Measurements from ENCODE around the gene HRK.

Gene HRK

DNA sequence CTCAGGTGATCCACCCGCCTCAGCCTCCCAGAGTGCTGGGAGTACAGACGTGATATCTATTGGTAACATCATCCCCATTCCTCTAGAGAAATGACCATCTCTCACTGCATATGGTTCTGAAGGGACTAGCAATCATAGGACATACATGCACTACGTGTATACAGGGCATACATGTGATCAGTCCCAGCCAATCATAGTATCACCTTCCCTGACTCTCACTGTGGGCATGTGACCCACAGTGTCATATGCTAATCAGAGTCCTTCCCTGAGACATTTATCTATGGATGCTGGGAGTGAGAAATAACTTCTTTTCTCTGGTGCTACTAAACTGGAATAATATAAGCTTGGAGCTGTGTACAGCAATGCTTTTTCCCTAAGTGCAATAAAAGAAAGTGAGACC lies 17.4 kb upstream of the HRK start:
- DNase-seq (ENCODE audit: low spot score) = no peak

DNA sequence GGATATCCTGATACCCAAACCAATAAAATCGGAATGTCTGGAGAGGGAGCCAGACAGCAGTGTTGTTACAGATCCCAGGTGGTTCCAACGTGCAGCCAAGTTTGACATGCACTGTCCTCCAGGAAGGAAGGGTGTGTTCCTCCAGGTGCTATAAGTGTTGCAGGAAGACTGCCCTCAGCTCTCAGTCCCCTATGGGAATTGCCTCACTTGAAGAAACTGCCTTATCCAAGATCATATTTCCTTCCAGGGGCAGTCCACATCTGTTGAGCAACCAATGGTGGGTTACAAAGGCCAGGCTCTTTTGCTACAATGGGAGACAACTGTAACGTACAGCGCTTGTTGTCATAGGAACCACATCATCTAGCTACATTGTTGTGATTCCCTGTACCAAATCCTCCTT lies 16.2 kb upstream of the HRK start:
- no peak for DNase-seq (ENCODE audit: low spot score)

DNA sequence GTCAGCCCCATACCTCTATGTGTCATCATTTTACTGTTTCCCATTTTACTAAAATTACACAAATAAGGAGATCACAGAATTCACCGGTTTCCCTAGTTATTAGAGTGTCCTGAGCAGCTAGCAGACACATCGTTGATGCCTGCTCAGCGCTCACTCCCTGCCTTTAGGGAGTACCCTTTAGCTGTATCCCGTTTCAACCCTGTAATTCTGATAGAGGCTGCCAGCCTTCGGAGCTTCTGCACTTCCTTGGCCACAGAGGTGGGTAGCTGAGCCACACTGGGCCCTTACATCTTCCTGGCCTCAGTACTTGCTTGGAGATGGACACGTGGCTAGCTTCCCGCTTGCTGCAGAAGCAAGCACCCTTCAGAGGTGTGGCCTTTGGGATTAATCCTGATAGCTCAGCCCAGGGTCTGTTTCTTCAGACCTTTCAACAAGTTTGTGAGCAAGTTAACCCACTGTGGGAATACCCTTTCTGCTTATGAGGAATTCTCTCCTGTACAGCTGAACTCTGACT lies 15.2 kb upstream of the HRK start:
- no peak for DNase-seq (ENCODE audit: low spot score)

DNA sequence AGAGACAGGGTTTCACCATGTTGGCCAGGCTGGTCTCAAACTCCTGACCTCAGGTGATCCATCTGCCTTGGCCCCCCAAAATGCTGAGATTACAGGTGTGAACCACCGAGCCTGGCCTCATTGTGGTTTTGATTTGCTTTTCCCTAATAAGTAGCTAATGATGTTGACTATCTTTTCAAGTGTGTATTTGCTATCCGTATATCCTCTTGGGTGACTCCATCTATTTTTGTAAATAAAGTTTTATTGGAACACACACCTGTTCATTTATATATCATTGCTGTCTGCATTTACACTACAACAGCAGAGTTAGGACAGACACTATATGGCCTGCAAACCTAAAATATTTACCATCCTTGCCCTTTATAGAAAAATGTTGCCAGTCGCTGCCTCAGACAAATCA lies 13.7 kb upstream of the HRK start:
- DNase-seq (ENCODE audit: low spot score) = no peak

DNA sequence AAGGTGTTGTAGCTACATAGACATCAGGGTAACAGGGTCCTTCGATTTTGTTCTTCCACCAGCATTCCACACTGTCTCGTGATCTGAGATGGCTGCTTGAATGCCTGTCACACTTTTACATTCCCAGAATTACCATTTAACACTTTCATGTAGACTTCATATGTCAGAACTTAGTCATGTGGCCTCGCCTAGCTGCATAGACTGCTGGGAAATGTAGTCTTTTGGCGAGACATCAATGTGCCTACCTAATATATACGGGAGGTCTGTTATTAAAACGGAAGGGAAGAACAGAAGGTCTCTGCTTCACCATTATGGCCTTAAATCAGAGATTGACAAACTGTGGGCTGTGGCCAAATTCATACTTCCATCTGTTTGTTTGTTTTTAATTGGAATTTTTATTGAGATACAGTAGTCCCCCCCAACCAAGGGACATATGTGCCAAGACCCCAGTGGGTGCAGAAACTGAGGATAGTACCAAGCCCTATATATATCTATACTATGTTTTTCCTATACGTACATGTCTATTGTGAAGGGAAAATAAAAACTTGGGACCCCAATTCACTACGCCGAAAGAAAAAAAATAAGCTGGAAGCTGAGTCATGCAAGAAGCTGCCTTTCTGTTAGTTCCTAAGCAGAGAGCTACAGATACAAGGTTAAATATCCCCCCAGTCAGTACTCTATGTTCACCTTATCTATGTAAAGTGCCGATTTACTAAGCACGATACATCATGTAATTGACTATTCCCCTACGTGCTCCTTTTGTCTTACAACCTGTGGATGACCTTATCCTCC lies 11.3 kb upstream of the HRK start:
- no peak for DNase-seq (ENCODE audit: low spot score)

DNA sequence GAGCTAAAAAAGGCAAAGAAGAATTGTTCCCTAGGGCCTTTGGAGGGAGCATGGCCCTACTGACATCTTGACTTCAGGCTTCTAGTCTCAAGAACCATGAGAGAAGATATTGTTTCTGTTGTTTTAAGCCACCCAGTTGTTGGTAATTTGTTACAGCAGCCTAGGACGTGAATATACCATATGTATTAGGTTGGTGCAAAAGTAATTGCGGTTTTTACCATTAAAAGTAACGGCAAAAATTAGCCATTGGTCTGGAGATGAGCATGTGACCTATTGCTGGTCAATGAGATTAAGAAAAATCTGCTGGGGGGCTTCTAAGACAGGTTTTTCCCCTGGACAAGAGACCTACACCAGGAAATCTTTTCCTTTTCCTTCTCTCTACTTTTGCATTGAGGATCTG lies 9.8 kb upstream of the HRK start:
- DNase-seq (ENCODE audit: low spot score) = no peak

DNA sequence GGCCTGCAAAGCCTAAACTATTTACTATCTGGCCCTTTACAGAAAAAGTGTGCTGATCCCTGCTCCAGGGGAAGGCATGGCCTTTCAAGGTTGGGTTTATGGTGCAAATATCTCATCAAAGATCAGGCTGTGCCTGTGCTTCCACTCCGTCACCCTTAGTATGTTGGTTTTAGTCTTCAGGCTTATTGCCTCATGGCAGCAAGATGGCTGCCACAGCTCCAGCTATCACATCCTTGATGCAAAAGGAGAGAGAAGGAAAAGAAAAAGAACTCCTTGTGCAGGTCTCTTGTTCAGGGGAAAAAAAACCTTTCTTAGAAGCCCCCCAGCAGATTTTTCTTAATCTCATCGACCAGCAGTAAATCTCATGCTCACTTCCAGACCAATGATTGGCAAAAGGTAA lies 9.1 kb upstream of the HRK start:
- no peak for DNase-seq (ENCODE audit: low spot score)

DNA sequence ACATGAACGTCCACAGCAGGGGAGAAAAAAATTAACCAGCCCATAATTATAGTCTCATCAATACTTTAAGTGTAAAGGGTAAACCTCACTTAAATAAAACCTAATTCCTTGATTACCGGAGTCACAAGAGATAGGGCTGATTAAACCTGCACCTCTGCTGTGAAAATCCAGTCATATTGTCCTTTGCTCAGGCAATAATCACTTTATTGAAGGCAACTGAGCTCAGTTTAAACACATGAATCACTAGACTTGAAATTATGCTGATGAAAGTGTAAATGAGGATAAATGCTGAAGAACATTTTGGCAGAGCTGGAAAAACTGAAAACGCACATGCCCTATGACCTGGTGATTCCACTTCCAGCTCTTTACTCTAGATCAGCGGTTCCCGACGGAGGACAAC lies 6.7 kb upstream of the HRK start:
- DNase-seq (ENCODE audit: low spot score) = no peak

DNA sequence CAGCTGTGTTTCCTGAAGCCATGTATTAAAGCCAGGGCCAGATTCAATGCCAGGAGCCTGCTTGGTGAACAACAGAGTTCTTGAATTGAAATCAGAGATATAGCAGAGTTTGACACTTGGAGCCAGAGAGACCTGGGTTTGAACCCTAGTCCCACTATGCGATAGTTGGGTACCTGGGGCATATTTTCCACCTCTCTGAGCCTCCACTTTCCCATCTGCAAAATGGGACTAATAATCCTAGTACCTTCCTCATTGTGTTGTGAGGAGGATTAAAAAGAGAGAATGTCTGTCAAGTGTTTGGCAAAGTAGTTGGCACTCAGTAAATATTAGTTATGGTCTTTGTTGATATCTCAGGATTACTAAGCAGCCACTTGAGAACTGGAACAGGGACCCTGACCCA lies 6.0 kb upstream of the HRK start:
- DNase-seq (ENCODE audit: low spot score) = no peak

DNA sequence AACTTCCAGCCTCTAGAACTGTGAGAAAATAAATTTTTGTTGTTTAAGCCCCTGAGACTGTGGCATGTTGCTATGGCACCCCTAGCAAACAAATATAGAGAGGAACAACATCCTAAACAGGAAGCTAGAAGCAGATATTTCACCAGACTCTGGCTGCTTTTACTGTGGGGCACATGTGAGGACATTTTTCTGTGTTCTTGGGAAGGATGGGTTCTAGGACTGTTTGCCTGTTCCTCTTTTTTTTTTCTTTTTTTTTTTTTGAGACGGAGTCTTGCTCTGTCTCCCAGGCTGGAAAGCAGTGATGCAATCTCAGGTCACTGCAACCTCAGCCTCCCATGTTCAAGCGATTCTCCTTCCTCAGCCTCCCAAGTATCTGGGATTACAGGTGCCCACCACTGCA lies 4.2 kb upstream of the HRK start:
- DNase-seq (ENCODE audit: low spot score) = no peak

DNA sequence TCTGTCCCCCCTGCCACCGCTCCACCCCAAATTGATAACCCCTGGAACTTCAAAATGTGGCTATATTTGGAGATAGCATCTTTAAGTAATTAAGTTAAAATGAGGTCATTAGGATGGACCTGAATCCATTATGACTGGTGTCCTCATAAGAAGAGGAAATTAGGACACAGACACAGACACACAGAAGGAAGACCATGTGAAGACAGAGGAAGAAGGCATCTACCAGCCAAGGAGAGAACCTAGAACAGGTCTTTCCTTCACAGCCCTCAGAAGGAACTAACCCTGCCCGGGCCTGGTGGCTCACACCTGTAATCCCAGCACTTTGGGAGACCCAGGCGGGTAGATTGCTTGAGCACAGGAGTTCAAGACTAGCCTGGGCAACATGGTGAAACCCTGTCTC lies 3.6 kb upstream of the HRK start:
- DNase-seq (ENCODE audit: low spot score) = no peak

DNA sequence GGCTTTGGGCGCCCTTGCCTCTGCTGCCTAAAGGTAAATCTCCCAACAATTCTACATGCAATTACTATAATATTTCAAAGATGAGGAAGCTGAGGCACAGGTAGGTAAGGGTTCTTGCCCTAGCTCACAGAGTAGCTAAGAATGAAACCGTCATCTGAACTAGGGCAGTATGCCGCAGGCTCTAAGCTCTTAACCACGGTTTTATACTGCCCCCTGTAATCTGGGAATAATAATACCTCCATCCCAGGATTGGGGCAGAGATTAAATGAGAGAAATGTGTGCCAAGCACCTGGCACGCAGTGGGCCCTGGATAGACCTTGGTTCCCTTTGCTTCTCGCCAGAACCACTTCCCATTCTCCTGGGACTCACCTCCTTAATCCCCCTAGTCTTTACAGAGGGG lies 1.5 kb upstream of the HRK start:
- DNase-seq (ENCODE audit: low spot score) = peak; percentile 58

DNA sequence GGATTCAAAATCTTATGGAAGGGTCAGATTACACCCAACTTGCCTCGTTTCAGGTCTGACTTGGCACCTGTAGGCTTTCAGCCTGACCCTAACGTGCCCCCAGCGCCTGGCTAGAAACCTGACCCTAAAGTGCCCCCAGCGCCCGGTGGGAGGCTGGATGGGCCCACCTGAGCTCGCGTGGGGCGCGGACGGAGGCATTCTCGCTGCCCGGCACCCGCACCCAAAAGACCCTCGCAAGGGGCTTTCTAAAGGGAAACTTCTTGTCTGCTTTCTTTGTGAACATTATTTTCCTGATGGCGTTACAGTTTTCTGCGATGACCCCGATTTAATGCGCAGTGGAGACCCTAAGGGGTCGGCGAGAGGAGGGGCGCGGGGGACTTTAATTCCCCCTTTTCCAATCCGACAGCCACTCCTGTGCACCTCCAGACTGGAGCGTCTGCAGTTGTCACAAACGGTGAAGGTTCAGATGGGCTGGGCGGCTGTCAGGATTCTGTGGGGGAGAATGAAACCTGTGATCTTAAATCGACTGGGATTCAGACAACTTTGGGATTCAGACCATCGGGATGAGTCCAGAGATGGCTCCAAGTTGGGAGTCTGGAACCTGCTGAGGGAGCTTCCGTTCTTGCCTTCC lies 751 bp upstream of the HRK start:
- no peak for DNase-seq (ENCODE audit: low spot score)

DNA sequence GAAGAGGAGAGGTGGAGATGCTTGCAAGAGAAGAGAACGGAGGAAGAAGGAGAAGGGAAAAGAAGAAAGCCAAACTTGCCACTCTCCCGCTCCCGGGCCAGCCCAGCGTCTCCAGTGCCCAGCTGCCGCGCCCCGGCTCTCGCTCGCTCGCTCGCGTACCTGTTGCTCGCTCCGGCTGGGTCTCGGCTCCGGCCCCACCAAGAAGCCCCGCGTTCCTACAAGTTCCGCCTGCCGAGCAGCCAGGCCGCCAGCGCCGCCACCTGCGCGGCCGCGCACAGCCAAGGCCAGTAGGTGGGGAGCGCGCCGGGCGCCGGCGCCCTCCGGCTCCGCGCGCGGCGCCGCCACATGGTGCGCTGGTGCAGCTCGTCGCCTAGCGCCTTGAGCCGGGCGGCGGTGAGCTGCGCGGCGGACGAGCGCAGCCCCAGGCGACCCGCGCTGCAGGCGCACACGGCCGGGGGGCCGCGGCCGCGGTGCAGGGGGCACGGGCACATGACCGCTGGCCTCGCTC lies 370 bp downstream of the HRK start:
- peak; percentile 71 for DNase-seq (ENCODE audit: low spot score)

DNA sequence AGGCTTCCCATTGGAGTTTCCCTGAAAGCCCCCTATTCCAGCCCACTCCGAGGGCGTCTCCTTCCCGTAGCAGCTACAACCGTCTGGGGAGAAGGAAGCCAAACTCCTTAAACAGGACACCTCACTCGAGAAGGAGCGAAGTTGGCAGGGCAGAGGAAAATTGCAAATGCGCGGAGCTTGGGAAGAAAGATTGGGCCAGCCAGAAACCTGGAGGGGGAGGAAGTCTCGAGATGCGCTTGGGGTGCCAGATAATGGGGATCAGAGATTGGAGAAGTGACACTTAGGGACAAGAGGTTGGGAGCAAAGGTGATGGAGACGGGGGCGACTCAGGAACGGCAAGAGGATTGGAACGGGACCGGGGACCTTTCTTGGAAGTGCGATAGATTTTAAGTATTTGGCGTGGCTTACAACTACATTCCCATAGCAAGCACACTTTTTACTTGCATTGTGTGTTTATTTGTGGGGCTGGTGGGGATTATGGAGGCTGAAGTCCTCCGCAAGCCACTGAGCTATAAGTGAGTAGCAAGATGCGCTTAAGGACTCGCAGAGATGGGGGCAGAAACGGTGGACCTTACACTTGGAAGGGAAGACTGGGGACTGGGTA lies 926 bp downstream of the HRK start:
- DNase-seq (ENCODE audit: low spot score) = no peak

DNA sequence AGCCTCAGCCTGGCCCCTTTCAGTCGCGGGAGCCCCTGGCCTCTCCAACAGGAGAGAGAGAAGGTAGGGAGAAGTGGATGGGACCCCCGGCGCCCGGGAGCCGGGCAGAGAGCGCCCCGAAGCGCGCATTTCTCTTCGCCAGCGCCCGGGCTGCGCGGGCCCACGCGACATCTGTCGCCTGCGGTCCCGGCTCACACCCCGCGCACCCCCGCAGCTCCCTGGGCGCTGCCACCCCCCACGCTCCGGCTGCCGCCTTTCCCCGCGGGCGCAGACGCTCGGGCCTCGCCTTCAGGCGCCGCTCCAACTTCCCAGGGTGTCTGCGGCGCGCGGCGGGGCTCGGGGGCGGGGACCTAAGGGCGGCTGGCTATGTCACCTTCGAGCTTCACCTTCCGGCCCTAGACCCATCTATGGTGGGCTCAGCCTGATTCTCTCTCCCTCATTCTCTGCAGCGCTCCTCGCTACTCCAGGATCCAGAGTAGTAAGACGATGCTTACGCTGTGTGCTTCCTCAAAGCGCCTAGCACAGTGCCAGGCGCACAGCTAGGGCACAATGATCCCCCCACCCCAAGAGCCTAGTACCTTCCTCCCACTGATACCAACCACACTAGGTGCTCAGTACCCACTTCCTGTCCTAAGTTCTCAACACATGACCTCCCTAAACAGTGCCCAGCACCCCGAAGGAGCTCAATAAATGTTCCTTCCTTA lies 1.6 kb downstream of the HRK start:
- no peak for DNase-seq (ENCODE audit: low spot score)

DNA sequence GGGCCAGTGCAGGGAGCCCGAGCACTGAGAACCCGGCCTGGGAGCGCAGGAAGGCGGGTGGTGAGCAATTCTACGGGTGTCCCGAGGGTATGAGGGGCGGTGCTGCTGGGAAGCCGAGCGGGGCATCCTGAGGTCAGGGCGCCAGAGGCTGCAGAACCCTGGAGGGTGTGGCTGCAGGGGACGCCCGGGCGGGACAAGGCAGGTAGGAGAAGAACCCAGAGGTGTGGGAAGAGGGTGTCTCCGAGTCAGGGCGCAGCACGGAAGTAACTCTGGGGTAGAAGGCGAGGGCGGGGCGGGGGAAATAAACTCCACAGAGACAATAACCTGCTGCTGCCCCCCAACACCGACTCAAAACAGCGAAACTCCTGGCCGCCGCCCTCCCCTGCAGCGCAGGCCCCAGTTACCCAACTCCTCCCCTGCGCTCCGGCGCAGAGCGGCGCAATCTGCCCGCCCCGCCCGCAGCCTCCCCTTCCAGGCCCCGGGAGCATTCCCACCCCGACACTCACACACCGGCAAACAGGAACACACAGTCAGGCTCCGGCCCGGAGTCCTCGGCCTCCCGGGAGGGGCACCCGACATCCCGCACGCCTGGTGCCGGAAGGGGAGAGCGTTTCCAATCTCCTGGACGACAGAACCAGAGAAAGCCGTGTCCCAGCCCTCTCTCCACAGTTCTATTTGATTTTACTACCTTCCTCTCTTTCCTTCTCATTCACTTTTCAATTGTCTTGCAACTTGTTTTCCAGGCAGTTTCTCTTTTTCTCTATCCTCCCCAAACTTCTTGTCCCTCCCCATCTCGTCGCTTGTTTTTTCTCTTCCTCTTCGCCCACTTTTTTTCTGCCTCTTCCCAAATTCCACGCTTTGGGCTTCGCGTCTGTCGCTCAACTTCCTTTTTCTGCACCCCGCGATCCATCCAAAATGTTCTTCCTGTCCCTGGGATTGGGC lies 2.4 kb downstream of the HRK start:
- DNase-seq (ENCODE audit: low spot score) = peak; percentile 52

DNA sequence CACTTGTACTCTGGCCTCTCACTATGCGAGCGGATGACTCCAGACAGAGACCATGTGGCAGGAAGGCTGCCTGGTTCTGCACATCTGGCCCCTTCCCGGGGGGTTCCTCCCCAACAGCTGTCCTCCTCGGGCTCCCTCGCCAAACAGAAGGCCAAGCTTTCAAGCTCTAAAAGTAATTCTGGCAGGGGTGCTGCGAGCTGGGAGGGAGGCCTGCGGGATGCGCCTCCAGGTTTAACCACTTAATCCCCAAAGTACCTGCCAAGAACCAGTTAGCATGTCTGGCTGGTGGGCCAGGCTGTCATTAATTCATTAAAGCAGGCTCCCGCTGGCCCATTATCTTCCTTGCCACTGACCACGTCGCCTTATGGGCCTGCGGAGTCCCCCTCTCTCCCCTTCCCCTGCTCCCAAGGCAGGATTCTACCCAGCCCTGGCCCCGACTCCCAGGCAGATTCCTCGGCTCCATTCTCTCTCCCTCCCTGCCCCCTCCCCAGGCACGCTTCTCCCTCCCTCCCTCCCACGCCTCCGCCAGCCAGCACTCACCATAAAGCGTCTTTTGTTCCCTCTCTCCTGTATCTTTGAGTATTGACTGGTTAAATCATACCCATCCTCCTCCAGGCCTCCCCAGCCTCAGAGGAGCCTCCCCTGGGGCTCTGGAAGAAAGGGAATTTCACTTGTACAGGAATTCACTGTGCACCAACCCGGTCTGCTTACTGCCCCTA lies 4.9 kb downstream of the HRK start:
- no peak for DNase-seq (ENCODE audit: low spot score)

DNA sequence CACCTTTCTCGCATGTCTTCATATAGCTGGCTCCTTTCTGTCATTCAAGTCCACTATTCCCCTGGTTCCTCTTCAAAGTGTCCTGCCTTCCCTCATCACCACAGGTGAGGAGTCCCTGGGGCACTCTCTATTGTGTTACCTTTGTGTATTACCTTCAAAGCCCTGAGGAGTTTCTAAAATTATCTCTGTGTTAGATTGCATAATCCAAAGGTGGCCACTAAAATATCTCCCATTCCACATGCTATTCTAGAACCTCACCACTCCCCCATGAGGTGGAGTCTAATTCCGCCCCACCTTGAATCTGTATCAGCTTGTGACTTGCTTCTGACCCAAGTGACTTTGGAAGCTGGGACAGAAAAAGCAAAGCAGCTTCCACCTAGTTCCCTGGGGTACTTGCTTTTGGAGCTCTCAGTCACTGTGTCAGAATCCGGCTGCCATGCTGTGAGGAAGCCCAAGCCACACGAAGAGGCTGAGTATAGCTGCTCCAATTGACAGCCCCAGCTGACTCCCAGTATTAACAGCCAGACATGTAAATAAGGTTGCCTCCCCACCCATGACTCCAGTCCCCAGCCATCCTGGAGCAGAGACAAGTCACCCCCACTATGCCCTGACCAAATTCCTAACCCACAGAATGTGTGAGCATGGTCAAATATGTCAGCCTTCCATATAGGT lies 6.8 kb downstream of the HRK start:
- no peak for DNase-seq (ENCODE audit: low spot score)

DNA sequence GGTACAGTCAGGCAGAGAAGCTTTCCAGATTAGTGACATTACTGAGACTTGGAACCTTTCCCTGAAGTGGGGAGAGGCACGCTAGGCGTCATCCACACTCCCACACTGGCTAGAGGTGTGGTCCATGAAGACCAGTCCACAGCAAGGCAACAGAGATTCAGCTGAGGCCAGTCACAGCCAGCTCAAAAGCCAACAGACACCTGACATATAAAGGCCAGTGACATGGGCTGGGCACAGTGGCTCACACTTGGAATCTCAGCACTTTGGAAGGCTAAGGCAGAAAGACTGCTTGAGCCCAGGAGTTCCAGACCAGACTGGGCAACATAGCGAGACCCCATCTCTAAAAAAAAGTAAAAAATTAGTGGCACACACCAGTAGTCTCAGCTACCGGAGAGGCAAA lies 10.9 kb downstream of the HRK start:
- no peak for DNase-seq (ENCODE audit: low spot score)

All from AG20443 (cell line).